T47D (cell line): ENCODE data around the gene DAB1.

Experiments used
- DNase-seq, 2 experiments: peaks; one replicate each; pipeline versions ENCODE4 v3.0.0 to v3.0.0-alpha.2; 2011 to 2012; ENCODE audit warnings: low read depth in 1 of 2, low spot score in 1 of 2
- JUND ChIP-seq: IDR thresholded peaks from 2 replicates; pipeline ENCODE4 v1.6.1; 2012; ENCODE audit warnings: low read depth
- in situ Hi-C: cut with HindIII; loops from 2 replicates; pipeline ENCODE4 v1.10.0; 2016; ENCODE audit warnings: low sequenced_read_pairs, low pct_unique_long_range_greater_than_20kb

DAB1 gene

GRCh38 chr1:57341721-57342120, 82.1 kb downstream of the DAB1 start:
- DNase-seq, result no peak
- no peak for TF ChIP-seq JUND
- in situ Hi-C loops, result no loop called here

GRCh38 chr1:57340334-57341070, 83.4 kb downstream of the DAB1 start:
- no peak for DNase-seq
- TF ChIP-seq JUND, result no peak
- in situ Hi-C loops, result no loop called here

- in situ Hi-C loops, result no loop called here
- DNase-seq, result no peak
Observed at GRCh38 chr1:57337623-57338022, 86.2 kb downstream of the DAB1 start.

GRCh38 chr1:57336793-57337192, 87.1 kb downstream of the DAB1 start:
- in situ Hi-C loops, result no loop called here
- no peak for DNase-seq
- TF ChIP-seq JUND, result no peak

More at GRCh38 chr1:57337623-57338022, 86.2 kb downstream of the DAB1 start:
- TF ChIP-seq JUND, result no peak

GRCh38 chr1:57331620-57332019, 92.2 kb downstream of the DAB1 start:
- in situ Hi-C loops, result no loop called here
- no peak for DNase-seq
- TF ChIP-seq JUND, result no peak

GRCh38 chr1:57329937-57330336, 93.9 kb downstream of the DAB1 start:
- in situ Hi-C loops, result no loop called here
- no peak for TF ChIP-seq JUND
- no peak for DNase-seq

GRCh38 chr1:57329001-57329527, 94.8 kb downstream of the DAB1 start:
- DNase-seq, result no peak
- TF ChIP-seq JUND, result no peak
- in situ Hi-C loops, result no loop called here

- no peak for TF ChIP-seq JUND
- in situ Hi-C loops, result no loop called here
- DNase-seq, result no peak
Observed at GRCh38 chr1:57327946-57328345, 95.9 kb downstream of the DAB1 start.

- in situ Hi-C loops, result no loop called here
- no peak for DNase-seq
- TF ChIP-seq JUND, result no peak
Observed at GRCh38 chr1:57327336-57327735, 96.5 kb downstream of the DAB1 start.

GRCh38 chr1:57325536-57325935, 98.3 kb downstream of the DAB1 start:
- TF ChIP-seq JUND, result no peak
- DNase-seq, result no peak
- in situ Hi-C loops, result no loop called here

- in situ Hi-C loops, result no loop called here
- TF ChIP-seq JUND, result no peak
- no peak for DNase-seq
Observed at GRCh38 chr1:57325117-57325516, 98.7 kb downstream of the DAB1 start.

GRCh38 chr1:57324388-57324787, 99.5 kb downstream of the DAB1 start:
- in situ Hi-C loops, result no loop called here
- no peak for TF ChIP-seq JUND
- no peak for DNase-seq

- no peak for TF ChIP-seq JUND
- DNase-seq, result no peak
- in situ Hi-C loops, result no loop called here
Observed at GRCh38 chr1:57321776-57322175, 102.1 kb downstream of the DAB1 start.

- in situ Hi-C loops, result no loop called here
- TF ChIP-seq JUND, result no peak
- no peak for DNase-seq
Observed at GRCh38 chr1:57319791-57320190, 104.1 kb downstream of the DAB1 start.
